GM21447 (cell line): ENCODE data around the gene INPP1.
"Not testable (repeated sequence)": the region's sequence is repeated elsewhere in the genome, so short reads cannot be mapped to it uniquely, and the experiment has no call there.

Source experiments
- ATAC-seq: cut with Tn5 transposase; IDR thresholded peaks from one replicate; pipeline ENCODE4 v1.9.1; 2021; ENCODE audit not compliant: unreplicated experiment

Gene INPP1

GRCh38 chr2:190343536-190344275, at the start of gene INPP1:
INPP1 (plus strand) TSS chr2:190343589; CDS start chr2:190360103, 16,514 bp downstream.
- ATAC-seq, result peak; percentile 59

DNA sequence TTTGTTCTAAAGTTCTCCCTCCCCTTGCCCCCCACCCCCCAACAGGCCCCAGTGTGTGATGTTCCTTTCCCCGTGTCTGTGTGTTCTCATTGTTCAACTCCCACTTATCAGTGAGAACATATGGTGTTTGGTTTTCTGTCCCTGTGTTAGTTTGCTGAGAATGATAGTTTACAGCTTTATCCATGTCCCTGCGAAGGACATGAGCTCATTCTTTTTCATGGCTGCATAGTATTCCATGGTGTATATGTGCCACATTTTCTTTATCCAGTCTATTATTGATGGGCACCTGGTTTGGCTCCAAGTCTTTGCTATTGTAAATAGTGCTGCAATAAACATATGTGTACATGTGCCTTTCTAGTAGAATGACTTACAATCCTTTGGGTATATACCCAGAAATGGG, 45.5 kb upstream of the INPP1 start:
- not testable (repeated sequence) for ATAC-seq

GRCh38 chr2:190301032-190301431, 42.4 kb upstream of the INPP1 start:
- ATAC-seq, result no peak

- ATAC-seq, result no peak
Measured at GRCh38 chr2:190302052-190302451, 41.3 kb upstream of the INPP1 start.

DNA sequence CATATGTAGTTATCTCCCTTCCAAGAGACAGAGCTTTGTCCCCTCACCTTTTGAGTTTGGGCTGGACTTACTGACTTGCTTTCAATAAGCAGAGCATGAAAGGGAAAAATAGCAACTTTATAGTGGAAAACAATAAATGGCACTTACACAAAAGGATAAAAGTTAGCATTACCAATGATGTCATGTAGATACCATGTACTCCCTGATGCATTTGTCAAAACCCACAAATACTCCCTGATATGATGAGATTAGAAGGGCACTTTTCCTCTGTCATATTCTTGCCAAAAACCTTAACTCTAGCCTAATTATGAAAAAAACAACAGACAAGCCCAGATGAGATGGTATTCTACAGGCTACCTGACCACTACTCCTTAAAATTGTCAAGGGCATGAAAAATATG, 39.7 kb upstream of the INPP1 start:
- no peak for ATAC-seq

DNA sequence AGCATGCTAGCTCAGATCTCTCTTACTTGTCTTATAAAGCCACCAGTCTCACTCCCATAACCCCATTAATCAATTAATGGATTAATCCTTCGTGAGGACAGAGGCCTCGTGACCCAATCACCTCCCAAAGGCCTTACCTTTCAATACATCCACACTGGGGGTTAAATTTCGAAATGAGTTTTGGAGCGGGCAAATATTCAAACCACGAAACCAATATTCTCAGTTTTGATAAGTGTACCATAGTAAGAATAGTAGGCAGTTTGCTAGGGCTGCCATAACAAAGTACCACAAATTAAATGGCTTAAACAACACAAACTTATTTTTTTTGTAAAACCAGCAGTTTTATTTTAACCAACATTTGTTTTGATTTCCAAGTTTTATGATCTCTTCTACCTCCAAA, 39.0 kb upstream of the INPP1 start:
- ATAC-seq, result no peak

DNA sequence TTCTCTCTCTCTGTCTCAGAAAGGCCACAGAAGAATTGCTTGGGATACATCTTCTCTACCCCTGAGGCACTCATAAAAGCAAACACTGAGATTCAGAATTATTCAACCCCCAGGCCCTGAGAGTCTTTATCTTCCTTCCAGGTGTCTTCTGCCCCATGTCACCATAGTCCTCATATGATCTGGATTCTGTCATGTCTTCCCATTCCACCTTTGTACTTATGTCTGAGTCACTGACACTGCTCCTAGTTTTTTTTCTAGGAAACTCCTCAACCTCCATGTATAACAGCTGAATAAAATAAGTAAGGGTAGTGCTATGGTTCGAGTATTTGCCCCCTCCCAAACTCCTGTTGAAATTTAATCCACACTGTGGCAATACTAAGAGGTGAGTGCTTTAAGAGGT, 35.4 kb upstream of the INPP1 start:
- no peak for ATAC-seq

GRCh38 chr2:190311893-190312634, 31.3 kb upstream of the INPP1 start:
- ATAC-seq, result no peak

GRCh38 chr2:190312635-190313025, 30.8 kb upstream of the INPP1 start:
- not testable (repeated sequence) for ATAC-seq

DNA sequence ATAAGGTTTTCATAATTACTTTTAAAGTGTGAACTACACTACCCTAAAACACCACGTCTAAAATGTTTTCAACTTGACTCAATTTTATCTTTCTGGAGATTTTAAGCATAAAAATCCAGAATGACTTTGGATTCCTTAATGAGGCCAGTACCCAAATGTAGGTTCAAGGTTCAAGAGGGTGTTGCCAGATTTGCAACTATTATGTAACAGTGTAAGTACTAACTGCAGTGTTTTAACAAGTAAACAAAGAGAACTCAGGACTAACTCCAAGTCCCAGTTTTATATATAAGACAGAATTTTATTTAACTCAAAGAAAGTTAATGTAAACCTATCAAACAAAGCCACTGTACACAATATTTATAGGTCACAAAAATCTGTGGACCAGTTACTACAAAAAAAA, 29.5 kb upstream of the INPP1 start:
- no peak for ATAC-seq

GRCh38 chr2:190315273-190315672, 28.1 kb upstream of the INPP1 start:
- no peak for ATAC-seq

GRCh38 chr2:190318514-190318913, 24.9 kb upstream of the INPP1 start:
- ATAC-seq, result no peak

DNA sequence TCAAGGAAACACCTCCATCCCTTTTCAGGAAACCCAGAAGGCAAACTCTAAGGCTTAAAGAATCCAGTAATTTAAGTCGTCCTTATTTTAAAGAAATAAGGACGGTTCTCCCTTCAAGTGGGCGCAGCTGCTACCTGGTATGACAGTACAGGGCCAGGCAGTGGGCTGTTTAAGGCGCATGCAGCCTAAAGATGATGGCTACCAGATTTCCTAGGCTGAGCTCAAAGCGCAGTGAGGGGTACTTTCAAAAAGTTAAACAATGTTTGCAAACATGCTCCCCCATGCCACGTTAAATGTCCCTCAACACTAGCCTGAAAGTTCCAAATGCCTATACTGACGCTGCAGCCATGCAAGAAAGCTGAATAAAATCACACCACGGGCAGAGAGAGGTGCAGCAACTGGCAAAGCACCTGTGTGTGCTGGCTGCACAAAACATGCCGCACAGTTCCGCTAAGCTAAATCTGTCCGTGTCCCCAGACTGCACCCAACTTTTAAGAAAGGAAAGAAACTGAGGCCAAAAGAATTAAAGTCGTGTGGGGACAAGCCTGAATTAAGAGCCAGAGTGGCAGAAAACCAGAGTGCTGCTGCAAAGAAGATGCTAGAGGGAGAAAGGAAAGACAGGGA, 24.3 kb upstream of the INPP1 start:
- ATAC-seq, result peak; percentile 39

GRCh38 chr2:190319555-190320498, 23.6 kb upstream of the INPP1 start, which contains the start of gene HIBCH:
HIBCH (minus strand) TSS chr2:190319826; CDS start chr2:190319750, 76 bp downstream.
- ATAC-seq, result peak; percentile 95

DNA sequence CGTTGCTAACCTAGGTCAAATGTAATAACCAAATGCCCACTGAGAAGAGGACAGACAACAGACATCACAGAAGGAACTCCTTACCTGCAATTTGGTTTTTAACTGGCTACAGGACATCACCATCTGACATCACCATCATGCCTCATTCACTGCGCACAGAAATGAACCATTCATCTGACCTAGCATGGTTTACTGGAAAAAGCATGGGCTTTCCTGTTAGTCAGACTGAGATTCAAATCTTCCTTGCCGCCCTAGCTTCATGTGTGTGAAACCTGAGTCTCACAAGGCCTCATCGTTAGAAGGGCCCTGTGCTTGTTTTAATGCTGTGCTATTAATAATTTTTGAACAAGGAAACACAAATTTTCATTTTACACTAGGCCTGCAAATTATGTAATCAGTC, 22.7 kb upstream of the INPP1 start:
- no peak for ATAC-seq

GRCh38 chr2:190323406-190323805, 20.0 kb upstream of the INPP1 start:
- ATAC-seq, result no peak

GRCh38 chr2:190325588-190325987, 17.8 kb upstream of the INPP1 start:
- no peak for ATAC-seq

- no peak for ATAC-seq
Measured at GRCh38 chr2:190327867-190328572, 15.4 kb upstream of the INPP1 start.

GRCh38 chr2:190328573-190329147, 14.7 kb upstream of the INPP1 start:
- no peak for ATAC-seq

GRCh38 chr2:190333395-190333794, 10.0 kb upstream of the INPP1 start:
- no peak for ATAC-seq
